H9 (cell line): ENCODE results near the gene IP6K3. TPM values are rescaled to one million over a fixed set of nuclear protein-coding genes. Genes with fewer than 3 reads are reported as not detected.

Experiments used
- DNase-seq: peaks from one replicate; pipeline ENCODE4 v3.0.0-alpha.2; 2017
- H2AFZ ChIP-seq: one replicate; pipeline ENCODE4 v1.6.1; 2013; ENCODE audit warnings: mild to moderate bottlenecking, low read length, control low read depth, moderate library complexity
- H2AK5ac ChIP-seq: 2 replicates; pipeline ENCODE4 v1.6.1; 2013; ENCODE audit warnings: low read length, control low read depth, mixed read lengths; ENCODE audit not compliant: insufficient read length
- H2BK120ac ChIP-seq: one replicate; pipeline ENCODE4 v1.6.1; 2013; ENCODE audit warnings: low read depth, mild to moderate bottlenecking, low read length, control low read depth, inconsistent platforms; ENCODE audit not compliant: poor library complexity, severe bottlenecking
- H2BK12ac ChIP-seq: 2 replicates; pipeline ENCODE4 v1.6.1; 2013; ENCODE audit warnings: low read length, control low read depth, mixed read lengths, low read depth; ENCODE audit not compliant: insufficient read length
- H2BK15ac ChIP-seq: 2 replicates; pipeline ENCODE4 v1.6.1; 2013; ENCODE audit warnings: low read depth, low read length, control low read depth
- H2BK20ac ChIP-seq: one replicate; pipeline ENCODE4 v1.6.1; 2013; ENCODE audit warnings: low read depth, mild to moderate bottlenecking, low read length, control low read depth, inconsistent platforms; ENCODE audit not compliant: poor library complexity, severe bottlenecking
- H2BK5ac ChIP-seq: 2 replicates; pipeline ENCODE4 v1.6.1; 2013; ENCODE audit warnings: low read length, control low read depth, mixed read lengths; ENCODE audit not compliant: insufficient read length
- H3K14ac ChIP-seq: 2 replicates; pipeline ENCODE4 v1.6.1; 2013; ENCODE audit warnings: low read length, control low read depth; ENCODE audit not compliant: insufficient read depth
- H3K18ac ChIP-seq: 2 replicates; pipeline ENCODE4 v1.6.1; 2013; ENCODE audit warnings: low read depth, mild to moderate bottlenecking, mixed read lengths, low read length, control low read depth; ENCODE audit not compliant: insufficient read length
- H3K23ac ChIP-seq: 2 replicates; pipeline ENCODE4 v1.6.1; 2013; ENCODE audit warnings: low read length, control low read depth, mixed read lengths, low read depth; ENCODE audit not compliant: insufficient read length
- H3K23me2 ChIP-seq: 2 replicates; pipeline ENCODE4 v1.6.1; 2013; ENCODE audit warnings: low read depth, mild to moderate bottlenecking, mixed read lengths, low read length, control low read depth; ENCODE audit not compliant: insufficient read length, poor library complexity, severe bottlenecking
- H3K27ac ChIP-seq: 2 replicates; pipeline ENCODE4 v1.5.1; 2013; ENCODE audit warnings: low read length, control low read depth, mixed read lengths, low read depth; ENCODE audit not compliant: insufficient read length
- H3K27me3 ChIP-seq: 2 replicates; pipeline ENCODE4 v1.6.1; 2013; ENCODE audit warnings: low read length, control low read depth, inconsistent platforms; ENCODE audit not compliant: insufficient read depth
- H3K4ac ChIP-seq: 2 replicates; pipeline ENCODE4 v1.6.1; 2013; ENCODE audit warnings: low read depth, mild to moderate bottlenecking, control low read depth, inconsistent platforms, low read length, moderate library complexity
- H3K4me1 ChIP-seq: 2 replicates; pipeline ENCODE4 v1.6.1; 2013; ENCODE audit warnings: low read length, control low read depth, inconsistent platforms; ENCODE audit not compliant: insufficient read depth
- H3K4me2 ChIP-seq: 2 replicates; pipeline ENCODE4 v1.6.1; 2013; ENCODE audit warnings: low read length, control low read depth, mixed read lengths; ENCODE audit not compliant: insufficient read length, insufficient read depth
- H3K56ac ChIP-seq: 2 replicates; pipeline ENCODE4 v1.6.1; 2013; ENCODE audit warnings: low read depth, mild to moderate bottlenecking, mixed read lengths, low read length, control low read depth; ENCODE audit not compliant: insufficient read length
- H3K79me1 ChIP-seq: 2 replicates; pipeline ENCODE4 v1.6.1; 2013; ENCODE audit warnings: low read depth, mild to moderate bottlenecking, moderate library complexity, low read length, control low read depth, inconsistent platforms; ENCODE audit not compliant: insufficient read depth, poor library complexity, severe bottlenecking
- H3K79me2 ChIP-seq: 2 replicates; pipeline ENCODE4 v1.6.1; 2013; ENCODE audit warnings: low read length, control low read depth, inconsistent platforms; ENCODE audit not compliant: insufficient read depth
- H3K9ac ChIP-seq: 2 replicates; pipeline ENCODE4 v1.6.1; 2013; ENCODE audit warnings: low read length, control low read depth, mixed read lengths; ENCODE audit not compliant: insufficient read length; ENCODE audit errors: extremely low read depth
- H3K9me3 ChIP-seq: one replicate; pipeline ENCODE4 v1.6.1; 2013; ENCODE audit warnings: low read depth, low read length, inconsistent platforms; ENCODE audit not compliant: control insufficient read depth
- H3T11ph ChIP-seq: one replicate; pipeline ENCODE4 v1.6.1; 2013; ENCODE audit warnings: mild to moderate bottlenecking, low read length, control low read depth, inconsistent platforms
- H4K20me1 ChIP-seq: one replicate; pipeline ENCODE4 v1.6.1; 2013; ENCODE audit not compliant: control insufficient read depth, insufficient read length, insufficient read depth
- H4K5ac ChIP-seq: 2 replicates; pipeline ENCODE4 v1.6.1; 2013; ENCODE audit warnings: low read depth, mild to moderate bottlenecking, mixed read lengths, low read length, control low read depth; ENCODE audit not compliant: insufficient read length
- H4K8ac ChIP-seq: replicated peaks from 2 replicates; pipeline ENCODE4 v1.6.1; 2013; ENCODE audit warnings: low read length, control low read depth, mixed read lengths, low read depth; ENCODE audit not compliant: insufficient read length
- H4K91ac ChIP-seq: 2 replicates; pipeline ENCODE4 v1.6.1; 2013; ENCODE audit warnings: low read depth, mild to moderate bottlenecking, moderate library complexity, mixed read lengths, low read length, control low read depth; ENCODE audit not compliant: insufficient read length
- H3K27ac Mint-ChIP-seq, 3 experiments: 2 replicates in 2 of 3; 3 replicates in 1 of 3; pipeline ENCODE4 v1.8.0; 2020 to 2021; ENCODE audit warnings: mixed read lengths in 3 of 3, mild to moderate bottlenecking in 1 of 3, moderate library complexity in 1 of 3
- H3K27me3 Mint-ChIP-seq: 2 replicates; pipeline ENCODE4 v1.8.0; 2021; ENCODE audit warnings: low read depth, mild to moderate bottlenecking, moderate library complexity, mixed read lengths
- H3K36me3 Mint-ChIP-seq, 3 experiments: 2 replicates in 2 of 3; 3 replicates in 1 of 3; pipeline ENCODE4 v1.8.0; 2020 to 2021; ENCODE audit warnings: low read depth in 3 of 3, mixed read lengths in 3 of 3; ENCODE audit not compliant: insufficient read depth in 1 of 3
- H3K4me1 Mint-ChIP-seq, 2 experiments: 2 replicates each; pipeline ENCODE4 v1.8.0; 2020; ENCODE audit warnings: mixed read lengths in 2 of 2
- H3K4me3 Mint-ChIP-seq, 2 experiments: 2 replicates in 1 of 2; 3 replicates in 1 of 2; pipeline ENCODE4 v1.8.0; 2020 to 2021; ENCODE audit warnings: mild to moderate bottlenecking in 2 of 2, mixed read lengths in 2 of 2, moderate library complexity in 1 of 2
- H3K9me3 Mint-ChIP-seq, 2 experiments: 2 replicates in 1 of 2; 3 replicates in 1 of 2; pipeline ENCODE4 v1.8.0; 2020; ENCODE audit warnings: mild to moderate bottlenecking in 2 of 2, mixed read lengths in 2 of 2, moderate library complexity in 1 of 2
- WGBS: extraction: QIAGEN DNeasy Blood & Tissue Kit; methylation state at CpG from one replicate; pipeline ENCODE4 v1.1.7; 2013; ENCODE audit warnings: missing lambda C conversion rate, low lambda C conversion rate, mixed read lengths; ENCODE audit not compliant: insufficient read length; ENCODE audit errors: extremely low coverage; 5-methylcytosine and 5-hydroxymethylcytosine counted together
- total RNA-seq: library from RNA; stranded (reverse); gene quantifications from 2 replicates; pipeline ENCODE4 v1.2.1, GENCODE V29; 2021
- TF ChIP-seq, protein P1 (sequence below): fragments of 200-600 bp; sonication (generic); conservative IDR thresholded peaks from 3 replicates; pipeline ENCODE4 v1.8.0; 2021; ENCODE audit warnings: antibody characterized with exemption, mild to moderate bottlenecking

The IP6K3 gene
- total RNA-seq, 1 experiment from 2014 or later, result 0.46 TPM

DNA sequence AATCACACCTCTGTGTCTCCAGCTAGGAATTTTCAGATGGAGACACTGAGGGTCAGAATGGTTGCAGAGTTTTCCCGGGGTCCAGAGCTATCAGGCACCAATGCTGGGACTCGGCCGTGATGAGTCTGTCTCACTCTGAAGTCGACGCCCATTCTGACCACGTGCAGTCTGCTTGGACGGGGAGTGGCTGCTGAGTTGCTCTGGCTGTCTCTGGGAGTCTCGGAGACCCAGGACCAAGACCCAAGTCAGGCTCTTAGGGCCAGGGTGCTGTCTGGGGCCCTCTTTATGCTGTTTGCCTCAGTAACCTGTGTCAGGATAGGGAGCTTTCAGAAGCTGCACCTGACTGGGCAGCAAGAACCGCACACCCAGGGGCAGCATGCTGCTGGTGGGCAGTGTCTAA is 4.6 kb downstream of the IP6K3 start:
- Histone ChIP-seq H3T11ph (no peak overlapping the region), H2BK20ac (no peak overlapping the region), H3K79me2 (no peaks in the 10 kb centered on the region), H3K4me2 (no peak overlapping the region), H3K4me1 (peaks cover 8% of the 10 kb centered on the region; the same call in 1 of the 2 replicates), H3K9me3 (no peaks in the 10 kb centered on the region), H3K18ac (no peak overlapping the region), H3K23ac (no peak overlapping the region), H3K14ac (no peak overlapping the region), H3K79me1 (no peaks in the 10 kb centered on the region), H2BK12ac (no peak overlapping the region), H4K91ac (no peak overlapping the region), H3K4ac (no peak overlapping the region), H4K20me1 (no peaks in the 10 kb centered on the region), H2AK5ac (no peak overlapping the region), H2BK15ac (no peak overlapping the region), H4K8ac (no peak overlapping the region), H3K56ac (no peak overlapping the region), H2AFZ (no peak overlapping the region), H4K5ac (no peak overlapping the region), H2BK5ac (no peak overlapping the region), H3K23me2 (no peaks in the 10 kb centered on the region), H3K9ac (no peak overlapping the region), H3K27ac (no peak overlapping the region), H2BK120ac (no peak overlapping the region), H3K27me3 (no peaks in the 10 kb centered on the region)
- WGBS, result no CpG with 5 or more reads among the region's 9 CpGs
- H3K27ac Mint-ChIP-seq, result no peak overlapping the region
- H3K4me1 Mint-ChIP-seq, result peaks cover 32 to 37% of the 10 kb centered on the region in 2 experiments
- H3K4me3 Mint-ChIP-seq, result peak overlapping the region in 1 of 2 experiments; percentile 7; a peak in 1 of 5 replicates
- DNase-seq, result no peak
- TF ChIP-seq, protein P1, sequence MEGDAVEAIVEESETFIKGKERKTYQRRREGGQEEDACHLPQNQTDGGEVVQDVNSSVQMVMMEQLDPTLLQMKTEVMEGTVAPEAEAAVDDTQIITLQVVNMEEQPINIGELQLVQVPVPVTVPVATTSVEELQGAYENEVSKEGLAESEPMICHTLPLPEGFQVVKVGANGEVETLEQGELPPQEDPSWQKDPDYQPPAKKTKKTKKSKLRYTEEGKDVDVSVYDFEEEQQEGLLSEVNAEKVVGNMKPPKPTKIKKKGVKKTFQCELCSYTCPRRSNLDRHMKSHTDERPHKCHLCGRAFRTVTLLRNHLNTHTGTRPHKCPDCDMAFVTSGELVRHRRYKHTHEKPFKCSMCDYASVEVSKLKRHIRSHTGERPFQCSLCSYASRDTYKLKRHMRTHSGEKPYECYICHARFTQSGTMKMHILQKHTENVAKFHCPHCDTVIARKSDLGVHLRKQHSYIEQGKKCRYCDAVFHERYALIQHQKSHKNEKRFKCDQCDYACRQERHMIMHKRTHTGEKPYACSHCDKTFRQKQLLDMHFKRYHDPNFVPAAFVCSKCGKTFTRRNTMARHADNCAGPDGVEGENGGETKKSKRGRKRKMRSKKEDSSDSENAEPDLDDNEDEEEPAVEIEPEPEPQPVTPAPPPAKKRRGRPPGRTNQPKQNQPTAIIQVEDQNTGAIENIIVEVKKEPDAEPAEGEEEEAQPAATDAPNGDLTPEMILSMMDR, result no peak
- H3K9me3 Mint-ChIP-seq, result no peaks in the 10 kb centered on the region
- H3K27me3 Mint-ChIP-seq, result peaks cover 2% of the 10 kb centered on the region
- H3K36me3 Mint-ChIP-seq, result no peaks in the 10 kb centered on the region
